GM18519 (cell line): ENCODE results near the gene COX4I1.
"Not testable (repeated sequence)": the region's sequence is repeated elsewhere in the genome, so short reads cannot be mapped to it uniquely, and the experiment has no call there.

Experiments
- ATAC-seq: cut with Tn5 transposase; IDR thresholded peaks from one replicate; pipeline ENCODE4 v1.9.1; 2021; ENCODE audit warnings: mild to moderate bottlenecking, moderate library complexity; ENCODE audit not compliant: unreplicated experiment, low FRiP score

Gene COX4I1

GRCh38 chr16:85821390-85822135, 22.1 kb downstream of the COX4I1 start:
- ATAC-seq = peak; percentile 50

GRCh38 chr16:85822145-85822544, 22.6 kb downstream of the COX4I1 start:
- ATAC-seq = no peak

GRCh38 chr16:85823328-85823920, 23.9 kb downstream of the COX4I1 start:
- no peak for ATAC-seq

GRCh38 chr16:85824161-85825135, 25.0 kb downstream of the COX4I1 start:
- ATAC-seq = no peak

GRCh38 chr16:85825326-85825725, 25.8 kb downstream of the COX4I1 start:
- no peak for ATAC-seq

GRCh38 chr16:85826686-85827247, 27.3 kb downstream of the COX4I1 start:
- ATAC-seq = no peak

- no peak for ATAC-seq
Measured at GRCh38 chr16:85828166-85828565, 28.7 kb downstream of the COX4I1 start.

- ATAC-seq = no peak
Measured at GRCh38 chr16:85829171-85829719, 29.8 kb downstream of the COX4I1 start.

- ATAC-seq = no peak
Measured at GRCh38 chr16:85829751-85830445, 30.4 kb downstream of the COX4I1 start.

- no peak for ATAC-seq
Measured at GRCh38 chr16:85830821-85831220, 31.3 kb downstream of the COX4I1 start.

GRCh38 chr16:85832570-85833218, 33.2 kb downstream of the COX4I1 start:
- no peak for ATAC-seq

- no peak for ATAC-seq
Measured at GRCh38 chr16:85833219-85833920, 33.9 kb downstream of the COX4I1 start.

- no peak for ATAC-seq
Measured at GRCh38 chr16:85834741-85835140, 35.2 kb downstream of the COX4I1 start.

GRCh38 chr16:85835227-85835751, 35.8 kb downstream of the COX4I1 start:
- ATAC-seq = no peak

- no peak for ATAC-seq
Measured at GRCh38 chr16:85835956-85836705, 36.6 kb downstream of the COX4I1 start.

- ATAC-seq = no peak
Measured at GRCh38 chr16:85836706-85837582, 37.4 kb downstream of the COX4I1 start.

- not testable (repeated sequence) for ATAC-seq
Measured at GRCh38 chr16:85837654-85838053, 38.2 kb downstream of the COX4I1 start.
